Epithelial cell of proximal tubule (primary cell): ENCODE measurements around the gene PKD1L1. TPM values are rescaled to one million over a fixed set of nuclear protein-coding genes. Genes with fewer than 3 reads are reported as not detected.
"Not testable (repeated sequence)": the region's sequence is repeated elsewhere in the genome, so short reads cannot be mapped to it uniquely, and the experiment has no call there.

ENCODE experiments used
- DNase-seq: peaks from one replicate; pipeline ENCODE4 v3.0.0-alpha.2; 2011; ENCODE audit warnings: low read depth
- H3K4me3 ChIP-seq: 2 replicates; pipeline ENCODE4 v1.5.1; 2011; ENCODE audit warnings: low read depth, mild to moderate bottlenecking, low read length
- CTCF ChIP-seq: conservative IDR thresholded peaks from 2 replicates; pipeline ENCODE4 v1.5.1; 2012; ENCODE audit warnings: low read depth, mild to moderate bottlenecking, low read length
- total RNA-seq: library from RNA; depleted of rRNA; stranded (reverse); fragments of >200 nt; gene quantifications from 2 replicates; pipeline ENCODE4 v1.2.3, GENCODE V29; 2015

Gene PKD1L1
- total RNA-seq, 1 donor from 2014 or later = not detected

DNA sequence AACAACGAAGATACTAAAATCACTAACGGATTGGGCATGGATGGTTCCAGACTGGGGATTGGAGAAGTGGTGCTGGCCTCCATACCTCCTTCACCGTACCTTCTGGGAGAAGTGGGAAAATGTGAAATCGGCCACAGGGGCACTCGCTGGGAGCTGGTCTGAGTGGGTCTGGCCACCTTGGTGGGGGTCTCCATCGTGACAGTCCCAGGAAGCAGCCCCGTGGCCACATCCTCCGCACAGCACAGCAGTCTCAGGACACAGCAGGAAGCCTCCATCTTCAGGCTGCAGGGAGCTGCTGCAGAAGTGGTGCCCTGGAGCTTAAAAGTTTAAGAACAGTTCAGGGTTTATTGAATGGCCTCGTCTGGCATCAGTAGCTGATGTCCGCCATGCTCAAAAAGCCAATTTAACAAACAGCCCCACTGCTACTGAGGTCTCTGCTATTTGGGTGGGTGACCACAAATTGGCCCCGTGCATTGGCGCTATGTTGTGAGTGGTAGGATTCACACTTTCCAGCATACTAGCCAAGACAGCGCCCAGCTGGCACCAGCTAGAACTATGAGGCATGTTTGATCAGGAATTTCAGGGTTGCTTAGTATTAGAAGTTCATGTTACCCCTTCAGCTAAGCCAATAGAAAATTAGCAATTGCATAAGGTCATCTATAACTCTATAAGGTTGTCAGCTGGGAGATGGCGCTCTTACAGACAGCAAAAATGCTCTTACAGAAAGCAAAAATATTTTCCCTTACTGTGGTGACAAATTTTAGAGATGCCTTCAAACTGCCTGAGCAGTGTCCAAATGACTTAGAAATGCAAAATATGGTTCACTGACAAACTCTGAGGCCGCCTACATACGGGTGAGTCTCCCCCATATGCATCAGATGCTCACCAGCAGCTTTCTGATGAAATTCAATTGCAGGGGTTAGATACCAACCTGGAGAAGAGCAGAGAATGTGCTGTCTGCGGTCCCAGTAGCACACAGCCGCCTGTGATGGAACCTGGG is 17.0 kb downstream of the PKD1L1 start:
- no peak for DNase-seq
- no peak for TF ChIP-seq CTCF

DNA sequence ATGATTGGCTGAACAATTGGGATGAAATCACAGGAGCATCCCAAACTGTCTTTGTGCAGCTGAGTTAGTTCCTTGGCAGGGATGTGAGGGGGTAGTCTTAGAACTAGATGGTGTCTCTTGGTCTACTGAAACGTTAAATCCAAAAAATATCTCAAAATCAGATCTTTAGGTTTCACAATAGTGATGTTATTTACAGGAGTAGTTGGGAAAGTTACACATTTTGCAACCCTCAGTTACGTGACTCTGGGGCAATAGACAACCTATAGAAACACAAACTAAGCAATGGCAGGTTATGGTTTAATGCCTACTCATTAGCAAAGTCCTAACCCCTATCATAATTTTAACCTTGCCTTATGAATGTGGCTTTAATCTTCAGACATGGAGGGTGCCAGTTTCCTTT is 24.0 kb downstream of the PKD1L1 start:
- TF ChIP-seq CTCF = no peak
- no peak for DNase-seq
- no peak overlapping the region for H3K4me3 ChIP-seq

More for the DNA sequence above, 17.0 kb downstream of the PKD1L1 start:
- H3K4me3 ChIP-seq = no peak overlapping the region

- DNase-seq = not testable (repeated sequence)
Measured at GRCh38 chr7:47923081-47923875, 25.0 kb downstream of the PKD1L1 start.

DNA sequence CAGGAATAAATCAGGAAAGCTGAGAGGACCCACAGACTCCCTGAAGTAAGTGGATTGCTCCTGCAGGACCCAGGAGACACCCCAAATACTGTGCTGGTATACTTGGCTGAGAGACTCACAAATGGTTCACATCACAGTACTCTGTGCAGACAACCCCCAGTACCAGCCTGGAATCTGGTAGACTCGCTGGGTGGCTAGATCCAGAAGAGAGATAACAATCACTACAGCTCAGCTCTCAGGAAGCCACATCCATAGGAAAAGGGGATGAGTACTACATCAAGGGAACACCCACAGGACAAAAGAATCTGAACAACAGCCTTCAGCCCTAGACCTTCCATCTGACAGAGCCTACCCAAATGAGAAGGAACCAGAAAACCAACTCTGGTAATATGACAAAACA is 31.8 kb downstream of the PKD1L1 start:
- not testable (repeated sequence) for H3K4me3 ChIP-seq, DNase-seq

More at GRCh38 chr7:47923081-47923875, 25.0 kb downstream of the PKD1L1 start:
- H3K4me3 ChIP-seq = not testable (repeated sequence)

DNA sequence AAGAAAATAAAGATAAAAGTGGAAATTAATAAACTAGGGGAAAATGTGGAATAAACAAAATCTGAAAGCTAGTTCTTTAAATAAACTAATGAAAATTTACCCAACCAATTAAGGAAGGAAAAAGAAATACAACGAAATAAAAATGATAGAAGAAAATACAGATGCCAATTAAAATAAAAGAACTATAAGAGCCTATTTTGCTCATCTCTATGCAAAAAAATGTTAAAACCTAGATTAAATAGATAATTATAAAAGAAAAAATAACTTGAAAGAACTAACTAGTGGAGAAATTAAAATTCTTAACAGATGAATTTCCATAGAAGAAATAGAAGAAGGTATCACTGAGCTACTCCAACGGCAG is 32.7 kb downstream of the PKD1L1 start:
- no peak for TF ChIP-seq CTCF

GRCh38 chr7:47914717-47915615 is 33.3 kb downstream of the PKD1L1 start:
- TF ChIP-seq CTCF = no peak

More for the DNA sequence above, 32.7 kb downstream of the PKD1L1 start:
- H3K4me3 ChIP-seq = no peak overlapping the region
- DNase-seq = no peak

GRCh38 chr7:47912332-47912731 is 35.9 kb downstream of the PKD1L1 start:
- no peak overlapping the region for H3K4me3 ChIP-seq
- TF ChIP-seq CTCF = no peak
- no peak for DNase-seq

More at GRCh38 chr7:47914717-47915615, 33.3 kb downstream of the PKD1L1 start:
- H3K4me3 ChIP-seq = no peak overlapping the region
- DNase-seq = no peak
